Gastrocnemius medialis (tissue), 4 donors: ENCODE data around the gene RBP7. TPM values are rescaled to one million over a fixed set of nuclear protein-coding genes. Genes with fewer than 3 reads are reported as not detected.
"Not testable (repeated sequence)": the region's sequence is repeated elsewhere in the genome, so short reads cannot be mapped to it uniquely, and the experiment has no call there.

Experiments
- ATAC-seq, 2 donors: fragments of 150-250 bp; one replicate each; pipeline ENCODE4 v1.9.1; 2016
- DNase-seq, 2 donors: peaks; one replicate each; pipeline ENCODE4 v3.0.0-alpha.2; 2019
- H3K27ac ChIP-seq, 4 donors: fragments of 200-600 bp; sonication (generic); 1 replicate in 1 of 4; 2 replicates in 3 of 4; pipeline ENCODE4 v1.5.1; 2016 to 2018; ENCODE audit warnings: mild to moderate bottlenecking in 2 of 4, moderate library complexity in 1 of 4
- H3K27me3 ChIP-seq, 3 donors: fragments of 200-600 bp; sonication (generic) in 2 of 3; 1 replicate in 1 of 3; 2 replicates in 2 of 3; pipeline versions ENCODE4 v1.5.1 to v1.6.0; 2016 to 2019; ENCODE audit warnings: mild to moderate bottlenecking in 1 of 3, moderate library complexity in 1 of 3
- H3K36me3 ChIP-seq, 2 donors: fragments of 200-600 bp; sonication (generic) in 1 of 2; one replicate each; pipeline ENCODE4 v1.5.1; 2017 to 2018
- H3K4me1 ChIP-seq, 2 donors: fragments of 200-600 bp; sonication (generic) in 1 of 2; one replicate each; pipeline ENCODE4 v1.5.1; 2016 to 2017; ENCODE audit warnings: mild to moderate bottlenecking in 2 of 2
- H3K4me3 ChIP-seq, 4 donors: fragments of 200-600 bp; sonication (generic) in 3 of 4; 1 replicate in 1 of 4; 2 replicates in 3 of 4; pipeline ENCODE4 v1.5.1; 2016 to 2019; ENCODE audit warnings: mild to moderate bottlenecking in 2 of 4
- H3K9me3 ChIP-seq, 3 donors: fragments of 200-600 bp; sonication (generic) in 2 of 3; 1 replicate in 1 of 3; 2 replicates in 2 of 3; pipeline ENCODE4 v1.5.1; 2016 to 2019
- CTCF ChIP-seq, 5 experiments: fragments of 450-650 bp in 3 of 5; fragments of 200-600 bp in 2 of 5; sonication (generic) in 2 of 5; IDR thresholded peaks in 4 of 5; conservative IDR thresholded peaks in 1 of 5; 1 replicate in 4 of 5; 2 replicates in 1 of 5; pipeline ENCODE4 v1.5.1; 2016 to 2019; ENCODE audit warnings: antibody characterized with exemption in 5 of 5, mild to moderate bottlenecking in 3 of 5, moderate library complexity in 3 of 5
- POLR2A ChIP-seq, 2 donors: fragments of 450-650 bp; IDR thresholded peaks; one replicate each; pipeline ENCODE4 v1.6.1; 2017; ENCODE audit warnings: antibody characterized with exemption in 2 of 2, mild to moderate bottlenecking in 2 of 2, moderate library complexity in 2 of 2
- in situ Hi-C, 4 donors: fragments of 200-750 bp; cut with MboI; loops; one replicate each; pipeline versions ENCODE4 v1.15.0 to v1.8.0; 2017; ENCODE audit warnings: low sequenced_read_pairs in 4 of 4
- intact Hi-C: fragments of 100-400 bp; cut with DNase I; formaldehyde crosslinking; loops from one replicate; pipeline ENCODE4 v1.15.1; 2023; ENCODE audit warnings: low total_unique reads
- total RNA-seq, 4 donors: library from RNA; depleted of rRNA; stranded (reverse); fragments of >200 nt; gene quantifications; one replicate each; pipeline versions ENCODE4 v1.1.0 to v1.2.3, GENCODE V29; 2016

The RBP7 gene
- total RNA-seq, 4 donors from 2014 or later, result 7.9 to 19.2 (median 11.1) TPM

DNA sequence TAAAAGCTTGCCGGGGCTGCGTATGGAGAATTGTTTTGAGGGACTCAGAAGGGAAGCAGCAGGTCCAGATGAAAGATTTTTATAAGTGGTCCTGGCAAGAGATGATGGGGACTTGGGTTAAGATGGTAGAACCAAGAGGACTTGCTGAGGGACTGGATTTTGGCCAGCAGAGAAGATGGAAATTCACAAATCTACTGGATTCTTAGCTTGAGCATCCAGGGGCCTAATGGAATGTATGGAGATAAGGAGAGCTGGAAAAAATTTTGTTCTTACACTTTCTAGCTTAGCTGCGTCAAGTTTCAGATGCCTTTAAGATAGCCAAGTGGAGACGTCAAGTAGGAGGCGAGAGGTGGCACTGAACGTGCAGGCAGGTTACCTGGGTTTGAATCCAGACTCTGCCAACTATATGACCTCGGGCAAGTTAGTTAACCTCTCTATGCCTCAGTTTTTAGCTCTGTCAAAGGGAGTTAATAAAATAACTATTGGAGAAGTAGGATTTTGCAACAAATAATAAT lies 3.4 kb upstream of the RBP7 start:
- ATAC-seq (no peak), DNase-seq (no peak)
- Histone ChIP-seq H3K27me3 (peaks cover 15 to 27% (median 16%) of the 10 kb centered on the region in 3 donors), H3K4me3 (no peak overlapping the region), H3K27ac (peak overlapping the region; percentile 47 to 71 (median 66)), H3K9me3 (no peaks in the 10 kb centered on the region), H3K4me1 (peaks cover 15 to 21% of the 10 kb centered on the region in 2 donors), H3K36me3 (no peaks in the 10 kb centered on the region)
- no peak for TF ChIP-seq POLR2A (IDR thresholded peaks at IDR 0.05)
- TF ChIP-seq CTCF (IDR thresholded peaks at IDR 0.05 in 4 of 5, conservative IDR thresholded peaks at IDR 0.05 in 1 of 5), result no peak
- intact Hi-C loops (no loop called here), in situ Hi-C loops (no loop called here)

- intact Hi-C loops, result no loop called here
- ATAC-seq (no peak), DNase-seq (no peak)
- TF ChIP-seq CTCF (IDR thresholded peaks at IDR 0.05 in 4 of 5, conservative IDR thresholded peaks at IDR 0.05 in 1 of 5) (no peak), POLR2A (IDR thresholded peaks at IDR 0.05) (no peak)
- Histone ChIP-seq H3K27ac (no peak overlapping the region), H3K36me3 (no peaks in the 10 kb centered on the region), H3K4me3 (no peak overlapping the region), H3K9me3 (no peaks in the 10 kb centered on the region), H3K27me3 (peaks cover 30 to 40% (median 34%) of the 10 kb centered on the region in 3 donors), H3K4me1 (peaks cover 0 to 15% of the 10 kb centered on the region in 2 donors)
- in situ Hi-C loops, result no loop called here
Measured at GRCh38 chr1:10001016-10001665, 4.1 kb downstream of the RBP7 start.

GRCh38 chr1:10005248-10005647 lies 8.2 kb downstream of the RBP7 start:
- H3K4me1 ChIP-seq, H3K36me3 ChIP-seq, H3K4me3 ChIP-seq, DNase-seq, intact Hi-C loops, H3K27ac ChIP-seq, H3K9me3 ChIP-seq, in situ Hi-C loops, H3K27me3 ChIP-seq, ATAC-seq: not testable (repeated sequence)

GRCh38 chr1:10007169-10007568 lies 10.1 kb downstream of the RBP7 start:
- ATAC-seq, result no peak
- Histone ChIP-seq H3K27me3 (no peaks in the 10 kb centered on the region), H3K4me1 (no peaks in the 10 kb centered on the region), H3K27ac (no peak overlapping the region), H3K9me3 (no peaks in the 10 kb centered on the region), H3K36me3 (no peaks in the 10 kb centered on the region), H3K4me3 (no peak overlapping the region)
- in situ Hi-C loops (no loop called here), intact Hi-C loops (no loop called here)
- no peak for DNase-seq
- TF ChIP-seq POLR2A (IDR thresholded peaks at IDR 0.05) (no peak), CTCF (IDR thresholded peaks at IDR 0.05 in 4 of 5, conservative IDR thresholded peaks at IDR 0.05 in 1 of 5) (no peak)

GRCh38 chr1:10014016-10014415 lies 17.0 kb downstream of the RBP7 start:
- Histone ChIP-seq H3K4me1 (no peaks in the 10 kb centered on the region), H3K9me3 (no peaks in the 10 kb centered on the region), H3K27me3 (no peaks in the 10 kb centered on the region), H3K4me3 (no peak overlapping the region), H3K27ac (no peak overlapping the region), H3K36me3 (no peaks in the 10 kb centered on the region)
- in situ Hi-C loops, result no loop called here
- intact Hi-C loops, result no loop called here
- TF ChIP-seq POLR2A (IDR thresholded peaks at IDR 0.05), result no peak
- no peak for TF ChIP-seq CTCF (IDR thresholded peaks at IDR 0.05 in 4 of 5, conservative IDR thresholded peaks at IDR 0.05 in 1 of 5)
- DNase-seq (no peak), ATAC-seq (no peak)
